Astrocyte of the cerebellum (primary cell): ENCODE data around the gene ASPRV1.

Experiments
- DNase-seq: peaks from one replicate; pipeline ENCODE4 v3.0.0-alpha.2; 2011; ENCODE audit warnings: low read depth
- H3K4me3 ChIP-seq: 2 replicates; pipeline ENCODE4 v1.5.1; 2011; ENCODE audit warnings: mild to moderate bottlenecking, low read depth, low read length, moderate library complexity
- CTCF ChIP-seq: IDR thresholded peaks from 2 replicates; pipeline ENCODE4 v1.5.1; 2012; ENCODE audit warnings: low read length, low read depth, moderate library complexity, mild to moderate bottlenecking; ENCODE audit errors: missing control alignments
- in situ Hi-C: cut with HindIII; loops from 2 replicates; pipeline ENCODE4 v1.10.0; 2017; ENCODE audit warnings: low sequenced_read_pairs

Gene ASPRV1

GRCh38 chr2:69997015-69997830 is 35.8 kb upstream of the ASPRV1 start:
- no peak for DNase-seq
- no peak for TF ChIP-seq CTCF
- in situ Hi-C loops, result no loop called here
- H3K4me3 ChIP-seq, result no peak overlapping the region

- no peak overlapping the region for H3K4me3 ChIP-seq
- no peak for DNase-seq
- in situ Hi-C loops, result no loop called here
- TF ChIP-seq CTCF, result no peak
Observed at GRCh38 chr2:69995511-69995910, 34.1 kb upstream of the ASPRV1 start.

GRCh38 chr2:69994166-69994565 is 32.7 kb upstream of the ASPRV1 start:
- in situ Hi-C loops, result no loop called here
- TF ChIP-seq CTCF, result no peak
- H3K4me3 ChIP-seq, result no peak overlapping the region
- DNase-seq, result no peak

GRCh38 chr2:69993708-69994107 is 32.3 kb upstream of the ASPRV1 start:
- in situ Hi-C loops, result no loop called here
- no peak for TF ChIP-seq CTCF
- DNase-seq, result no peak
- H3K4me3 ChIP-seq, result no peak overlapping the region

- no peak for DNase-seq
- H3K4me3 ChIP-seq, result no peak overlapping the region
- no peak for TF ChIP-seq CTCF
- in situ Hi-C loops, result no loop called here
Observed at GRCh38 chr2:69993048-69993565, 31.7 kb upstream of the ASPRV1 start.

GRCh38 chr2:69992310-69993047 is 31.0 kb upstream of the ASPRV1 start:
- H3K4me3 ChIP-seq, result no peak overlapping the region
- TF ChIP-seq CTCF, result no peak
- in situ Hi-C loops, result no loop called here
- no peak for DNase-seq
